GM12875 (cell line): Measurements from ENCODE around the gene ITIH4.

Experiments
- H3K4me3 ChIP-seq: one replicate; pipeline ENCODE4 v1.5.1; 2011; ENCODE audit warnings: low read depth, low read length, control low read depth
- CTCF ChIP-seq: IDR thresholded peaks from 2 replicates; pipeline ENCODE4 v1.5.1; 2011; ENCODE audit warnings: low read depth, mild to moderate bottlenecking, control low read depth, inconsistent platforms, low read length, moderate library complexity, borderline replicate concordance; ENCODE audit not compliant: insufficient read depth

ITIH4 gene

GRCh38 chr3:52809149-52809548 lies 21.3 kb downstream of the ITIH4 start:
- no peak for TF ChIP-seq CTCF
- H3K4me3 ChIP-seq = no peak overlapping the region

- TF ChIP-seq CTCF = no peak
- no peak overlapping the region for H3K4me3 ChIP-seq
Observed at GRCh38 chr3:52805270-52806039, 25.0 kb downstream of the ITIH4 start.

- TF ChIP-seq CTCF = no peak
- no peak overlapping the region for H3K4me3 ChIP-seq
Observed at GRCh38 chr3:52801839-52802238, 28.6 kb downstream of the ITIH4 start.

- H3K4me3 ChIP-seq = no peak overlapping the region
- TF ChIP-seq CTCF = no peak
Observed at GRCh38 chr3:52800079-52800478, 30.4 kb downstream of the ITIH4 start.

GRCh38 chr3:52798978-52799476 lies 31.4 kb downstream of the ITIH4 start:
- H3K4me3 ChIP-seq = no peak overlapping the region
- peak; percentile 75 for TF ChIP-seq CTCF

- no peak for TF ChIP-seq CTCF
- no peak overlapping the region for H3K4me3 ChIP-seq
Observed at GRCh38 chr3:52798376-52798977, 32.0 kb downstream of the ITIH4 start.

GRCh38 chr3:52796411-52796810 lies 34.1 kb downstream of the ITIH4 start:
- TF ChIP-seq CTCF = no peak
- no peak overlapping the region for H3K4me3 ChIP-seq
